ENCODE measurements around the gene NUP37. TPM values are rescaled to one million over a fixed set of nuclear protein-coding genes. Genes with fewer than 3 reads are reported as not detected.
"Not testable (repeated sequence)": the region's sequence is repeated elsewhere in the genome, so short reads cannot be mapped to it uniquely, and the experiment has no call there.

The NUP37 gene
- total RNA-seq, 1 experiment from 2014 or later, result 84.3 TPM

GRCh38 chr12:102163383-102163782 lies 43.5 kb upstream of the NUP37 start:
- Histone ChIP-seq H3K27ac (ENCODE audit: low read length) (no peak overlapping the region), H3K9me3 (ENCODE audit: low read length) (no peaks in the 10 kb centered on the region), H3K4me2 (ENCODE audit: low read length) (no peak overlapping the region), H3K79me2 (ENCODE audit: low read length) (no peaks in the 10 kb centered on the region), H3K4me3 (ENCODE audit: low read length) (no peak overlapping the region), H2AFZ (ENCODE audit: low read length) (no peak overlapping the region), H3K36me3 (ENCODE audit: low read depth, low read length) (0 out of 2 replicates have a peak, but pooled peaks cover 4% of the 10 kb centered on the region), H3K27me3 (ENCODE audit: low read length) (no peaks in the 10 kb centered on the region), H4K20me1 (ENCODE audit: low read length) (no peaks in the 10 kb centered on the region), H3K4me1 (ENCODE audit: insufficient read depth, low read length) (no peaks in the 10 kb centered on the region), H3K9me2 (replicated peaks; ENCODE audit: low read length) (no peaks in the 10 kb centered on the region), H3K9ac (ENCODE audit: low read length) (no peak overlapping the region), H3F3A (ENCODE audit: low read length, unreplicated experiment) (no peaks in the 10 kb centered on the region)
- intact Hi-C loops (cut with micrococcal nuclease), result no loop called here
- ATAC-seq, result no peak
- ChIA-PET POLR2A (ENCODE audit: unreplicated experiment) (no interaction called here), CTCF (no interaction called here)
- TF ChIP-seq EZH2 (IDR thresholded peaks at IDR 0.05; ENCODE audit: low read length, unreplicated experiment) (no peak), EZH2phosphoT487 (IDR thresholded peaks at IDR 0.05; ENCODE audit: borderline replicate concordance, low read length) (no peak)
- TF ChIP-seq, protein P1, sequence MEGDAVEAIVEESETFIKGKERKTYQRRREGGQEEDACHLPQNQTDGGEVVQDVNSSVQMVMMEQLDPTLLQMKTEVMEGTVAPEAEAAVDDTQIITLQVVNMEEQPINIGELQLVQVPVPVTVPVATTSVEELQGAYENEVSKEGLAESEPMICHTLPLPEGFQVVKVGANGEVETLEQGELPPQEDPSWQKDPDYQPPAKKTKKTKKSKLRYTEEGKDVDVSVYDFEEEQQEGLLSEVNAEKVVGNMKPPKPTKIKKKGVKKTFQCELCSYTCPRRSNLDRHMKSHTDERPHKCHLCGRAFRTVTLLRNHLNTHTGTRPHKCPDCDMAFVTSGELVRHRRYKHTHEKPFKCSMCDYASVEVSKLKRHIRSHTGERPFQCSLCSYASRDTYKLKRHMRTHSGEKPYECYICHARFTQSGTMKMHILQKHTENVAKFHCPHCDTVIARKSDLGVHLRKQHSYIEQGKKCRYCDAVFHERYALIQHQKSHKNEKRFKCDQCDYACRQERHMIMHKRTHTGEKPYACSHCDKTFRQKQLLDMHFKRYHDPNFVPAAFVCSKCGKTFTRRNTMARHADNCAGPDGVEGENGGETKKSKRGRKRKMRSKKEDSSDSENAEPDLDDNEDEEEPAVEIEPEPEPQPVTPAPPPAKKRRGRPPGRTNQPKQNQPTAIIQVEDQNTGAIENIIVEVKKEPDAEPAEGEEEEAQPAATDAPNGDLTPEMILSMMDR (conservative IDR thresholded peaks at IDR 0.05; ENCODE audit: low read depth, low read length), result no peak
- no TSS peak for BruUV-seq (replicated peaks)
- DNase-seq, result no peak

DNA sequence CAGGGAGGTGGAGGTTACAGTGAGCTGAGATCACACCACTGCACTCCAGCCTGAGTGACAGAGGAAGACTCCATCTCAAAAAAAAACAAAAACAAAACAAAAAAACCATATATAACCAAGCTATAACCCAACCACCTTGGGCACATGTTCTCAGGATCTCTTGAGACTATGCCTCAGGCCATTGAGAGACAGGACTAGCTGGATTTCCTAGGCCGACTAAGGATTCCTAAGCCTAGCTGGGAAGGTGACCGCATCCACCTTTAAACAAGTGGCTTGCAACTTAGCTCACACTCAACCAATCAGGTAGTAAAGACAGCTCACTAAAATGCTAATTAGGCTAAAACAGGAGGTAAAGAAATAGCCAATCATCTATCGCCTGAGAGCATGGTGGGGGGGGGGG lies 35.3 kb upstream of the NUP37 start:
- H3K9me3 ChIP-seq (ENCODE audit: low read length); H3K4me1 ChIP-seq (ENCODE audit: insufficient read depth, low read length); H3K4me2 ChIP-seq (ENCODE audit: low read length); POLR2A ChIA-PET (ENCODE audit: unreplicated experiment); ATAC-seq; H3K27ac ChIP-seq (ENCODE audit: low read length); CTCF ChIA-PET; H3F3A ChIP-seq (ENCODE audit: low read length, unreplicated experiment); H3K79me2 ChIP-seq (ENCODE audit: low read length); H3K9me2 ChIP-seq (replicated peaks; ENCODE audit: low read length); H4K20me1 ChIP-seq (ENCODE audit: low read length); BruUV-seq (replicated peaks); DNase-seq; H3K4me3 ChIP-seq (ENCODE audit: low read length); H2AFZ ChIP-seq (ENCODE audit: low read length); H3K27me3 ChIP-seq (ENCODE audit: low read length); H3K9ac ChIP-seq (ENCODE audit: low read length); intact Hi-C loops (cut with micrococcal nuclease): not testable (repeated sequence)
- H3K36me3 ChIP-seq (ENCODE audit: low read depth, low read length), result peaks cover 12% of the 10 kb centered on the region; the same call in 1 of the 2 replicates

DNA sequence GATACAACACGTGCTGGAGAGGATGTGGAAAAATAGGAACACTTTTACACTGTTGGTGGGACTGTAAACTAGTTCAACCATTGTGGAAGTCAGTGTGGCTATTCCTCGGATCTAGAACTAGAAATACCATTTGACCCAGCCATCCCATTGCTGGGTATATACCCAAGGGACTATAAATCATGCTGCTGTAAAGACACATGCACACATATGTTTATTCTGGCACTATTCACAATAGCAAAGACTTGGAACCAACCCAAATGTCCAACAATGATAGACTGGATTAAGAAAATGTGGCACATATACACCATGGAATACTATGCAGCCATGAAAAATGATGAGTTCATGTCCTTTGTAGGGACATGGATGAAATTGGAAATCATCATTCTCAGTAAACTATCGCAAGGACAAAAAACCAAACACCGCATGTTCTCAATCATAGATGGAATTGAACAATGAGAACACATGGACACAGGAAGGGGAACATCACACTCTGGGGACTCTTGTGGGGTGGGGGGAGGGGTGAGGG lies 27.2 kb upstream of the NUP37 start:
- H3K4me2 ChIP-seq (ENCODE audit: low read length); ATAC-seq; H3F3A ChIP-seq (ENCODE audit: low read length, unreplicated experiment); CTCF ChIA-PET; H3K4me1 ChIP-seq (ENCODE audit: insufficient read depth, low read length); H3K9me2 ChIP-seq (replicated peaks; ENCODE audit: low read length); H3K27ac ChIP-seq (ENCODE audit: low read length); H3K27me3 ChIP-seq (ENCODE audit: low read length); H3K36me3 ChIP-seq (ENCODE audit: low read depth, low read length); intact Hi-C loops (cut with micrococcal nuclease); H3K9me3 ChIP-seq (ENCODE audit: low read length); H3K9ac ChIP-seq (ENCODE audit: low read length); POLR2A ChIA-PET (ENCODE audit: unreplicated experiment); DNase-seq; BruUV-seq (replicated peaks); H3K79me2 ChIP-seq (ENCODE audit: low read length); H3K4me3 ChIP-seq (ENCODE audit: low read length); H4K20me1 ChIP-seq (ENCODE audit: low read length); H2AFZ ChIP-seq (ENCODE audit: low read length): not testable (repeated sequence)

GRCh38 chr12:102144221-102144620 lies 24.3 kb upstream of the NUP37 start:
- H3K4me2 ChIP-seq (ENCODE audit: low read length), result no peak overlapping the region
- H3K9me3 ChIP-seq (ENCODE audit: low read length), result no peaks in the 10 kb centered on the region
- peaks cover 5% of the 10 kb centered on the region; the same call in 1 of the 2 replicates for H3K36me3 ChIP-seq (ENCODE audit: low read depth, low read length)
- H4K20me1 ChIP-seq (ENCODE audit: low read length), result no peaks in the 10 kb centered on the region
- no peaks in the 10 kb centered on the region for H3F3A ChIP-seq (ENCODE audit: low read length, unreplicated experiment)
- H3K79me2 ChIP-seq (ENCODE audit: low read length), result no peaks in the 10 kb centered on the region; the same call in 1 of the 2 replicates
- BruUV-seq (replicated peaks), result no TSS peak
- ChIA-PET CTCF (no interaction called here), POLR2A (ENCODE audit: unreplicated experiment) (interaction anchor here (0.5 kb wide), 1 partner anchor 341 kb away, joined by 4 read pairs; no protein-coding TSS in a partner anchor)
- intact Hi-C loops (cut with micrococcal nuclease), result no loop called here
- H3K4me1 ChIP-seq (ENCODE audit: insufficient read depth, low read length), result no peaks in the 10 kb centered on the region
- ATAC-seq (no peak), DNase-seq (no peak)
- no peak overlapping the region for H3K27ac ChIP-seq (ENCODE audit: low read length)
- H3K9ac ChIP-seq (ENCODE audit: low read length), result no peak overlapping the region
- no peak overlapping the region for H2AFZ ChIP-seq (ENCODE audit: low read length)
- no peaks in the 10 kb centered on the region for H3K27me3 ChIP-seq (ENCODE audit: low read length)
- TF ChIP-seq EZH2phosphoT487 (IDR thresholded peaks at IDR 0.05; ENCODE audit: borderline replicate concordance, low read length) (no peak), EZH2 (IDR thresholded peaks at IDR 0.05; ENCODE audit: low read length, unreplicated experiment) (no peak)
- TF ChIP-seq, protein P1 (conservative IDR thresholded peaks at IDR 0.05; ENCODE audit: low read depth, low read length), result no peak
- no peak overlapping the region for H3K4me3 ChIP-seq (ENCODE audit: low read length)
- no peaks in the 10 kb centered on the region for H3K9me2 ChIP-seq (replicated peaks; ENCODE audit: low read length)

- CTCF ChIA-PET; H3K9me2 ChIP-seq (replicated peaks; ENCODE audit: low read length); H3K4me3 ChIP-seq (ENCODE audit: low read length); H3K27me3 ChIP-seq (ENCODE audit: low read length); H3K79me2 ChIP-seq (ENCODE audit: low read length); H4K20me1 ChIP-seq (ENCODE audit: low read length); H3K9me3 ChIP-seq (ENCODE audit: low read length); H3F3A ChIP-seq (ENCODE audit: low read length, unreplicated experiment); intact Hi-C loops (cut with micrococcal nuclease); DNase-seq; ATAC-seq; POLR2A ChIA-PET (ENCODE audit: unreplicated experiment); H3K36me3 ChIP-seq (ENCODE audit: low read depth, low read length); H3K4me1 ChIP-seq (ENCODE audit: insufficient read depth, low read length); H3K4me2 ChIP-seq (ENCODE audit: low read length); BruUV-seq (replicated peaks); H3K27ac ChIP-seq (ENCODE audit: low read length); H3K9ac ChIP-seq (ENCODE audit: low read length); H2AFZ ChIP-seq (ENCODE audit: low read length): not testable (repeated sequence)
Observed at GRCh38 chr12:102142866-102143373, 23.0 kb upstream of the NUP37 start.

All from PC-3 (cell line).